ES-I3 (cell line): ENCODE measurements around the gene CD9.

Experiments
- H3K36me3 ChIP-seq: 2 replicates; pipeline ENCODE4 v1.6.1; 2013; ENCODE audit warnings: mild to moderate bottlenecking, low read length, control low read depth, moderate library complexity; ENCODE audit not compliant: insufficient read depth
- H3K4me1 ChIP-seq: 2 replicates; pipeline ENCODE4 v1.6.1; 2013; ENCODE audit warnings: mild to moderate bottlenecking, control low read depth, low read length; ENCODE audit not compliant: insufficient read depth
- H3K9ac ChIP-seq: 2 replicates; pipeline ENCODE4 v1.6.1; 2013; ENCODE audit warnings: low read depth, mild to moderate bottlenecking, low read length, moderate library complexity
- H3K9me3 ChIP-seq: 2 replicates; pipeline ENCODE4 v1.6.1; 2013; ENCODE audit warnings: mild to moderate bottlenecking, low read length, moderate library complexity; ENCODE audit not compliant: control insufficient read depth, insufficient read depth

CD9 gene

GRCh38 chr12:6249580-6249979 lies 49.4 kb downstream of the CD9 start:
- Histone ChIP-seq H3K36me3 (no peaks in the 10 kb centered on the region), H3K9me3 (peaks cover 6% of the 10 kb centered on the region; the same call in 1 of the 2 replicates), H3K9ac (no peak overlapping the region), H3K4me1 (peaks cover 4% of the 10 kb centered on the region; the same call in 1 of the 2 replicates)

GRCh38 chr12:6250343-6250742 lies 50.1 kb downstream of the CD9 start:
- H3K9me3 ChIP-seq = no peaks in the 10 kb centered on the region
- H3K9ac ChIP-seq = no peak overlapping the region
- peaks cover 4% of the 10 kb centered on the region; the same call in 1 of the 2 replicates for H3K4me1 ChIP-seq
- no peaks in the 10 kb centered on the region for H3K36me3 ChIP-seq

GRCh38 chr12:6253278-6253677 lies 53.1 kb downstream of the CD9 start:
- peaks cover 4% of the 10 kb centered on the region; the same call in 1 of the 2 replicates for H3K4me1 ChIP-seq

GRCh38 chr12:6254491-6254890 lies 54.3 kb downstream of the CD9 start:
- no peaks in the 10 kb centered on the region for H3K36me3 ChIP-seq
- H3K4me1 ChIP-seq = peaks cover 4% of the 10 kb centered on the region; the same call in 1 of the 2 replicates
- no peaks in the 10 kb centered on the region for H3K9me3 ChIP-seq
- no peak overlapping the region for H3K9ac ChIP-seq

More at GRCh38 chr12:6253278-6253677, 53.1 kb downstream of the CD9 start:
- Histone ChIP-seq H3K36me3 (no peaks in the 10 kb centered on the region), H3K9ac (no peak overlapping the region), H3K9me3 (no peaks in the 10 kb centered on the region)

GRCh38 chr12:6257007-6257406 lies 56.8 kb downstream of the CD9 start:
- H3K9ac ChIP-seq = no peak overlapping the region
- H3K4me1 ChIP-seq = no peaks in the 10 kb centered on the region
- H3K9me3 ChIP-seq = no peaks in the 10 kb centered on the region
- no peaks in the 10 kb centered on the region for H3K36me3 ChIP-seq

GRCh38 chr12:6262211-6262610 lies 62.0 kb downstream of the CD9 start:
- H3K36me3 ChIP-seq = no peaks in the 10 kb centered on the region
- H3K4me1 ChIP-seq = 0 out of 2 replicates have a peak, but pooled peaks cover 11% of the 10 kb centered on the region
- no peaks in the 10 kb centered on the region for H3K9me3 ChIP-seq
- no peak overlapping the region for H3K9ac ChIP-seq

- H3K4me1 ChIP-seq = 0 out of 2 replicates have a peak, but pooled peaks cover 11% of the 10 kb centered on the region
- no peak overlapping the region for H3K9ac ChIP-seq
- H3K36me3 ChIP-seq = no peaks in the 10 kb centered on the region
- no peaks in the 10 kb centered on the region for H3K9me3 ChIP-seq
Observed at GRCh38 chr12:6262623-6263022, 62.4 kb downstream of the CD9 start.

- Histone ChIP-seq H3K36me3 (no peaks in the 10 kb centered on the region), H3K9ac (no peak overlapping the region), H3K9me3 (no peaks in the 10 kb centered on the region), H3K4me1 (peaks cover 19% of the 10 kb centered on the region; the same call in 1 of the 2 replicates)
Observed at GRCh38 chr12:6263931-6264330, 63.7 kb downstream of the CD9 start.

- Histone ChIP-seq H3K9me3 (no peaks in the 10 kb centered on the region), H3K9ac (no peak overlapping the region), H3K36me3 (no peaks in the 10 kb centered on the region), H3K4me1 (peaks cover 19% of the 10 kb centered on the region; the same call in 1 of the 2 replicates)
Observed at GRCh38 chr12:6264402-6265037, 64.3 kb downstream of the CD9 start.

- Histone ChIP-seq H3K9me3 (no peaks in the 10 kb centered on the region), H3K4me1 (peaks cover 19% of the 10 kb centered on the region; the same call in 1 of the 2 replicates), H3K9ac (no peak overlapping the region), H3K36me3 (no peaks in the 10 kb centered on the region)
Observed at GRCh38 chr12:6265038-6265405, 64.8 kb downstream of the CD9 start.

- Histone ChIP-seq H3K9ac (no peak overlapping the region), H3K4me1 (peaks cover 19% of the 10 kb centered on the region; the same call in 1 of the 2 replicates), H3K36me3 (no peaks in the 10 kb centered on the region), H3K9me3 (no peaks in the 10 kb centered on the region)
Observed at GRCh38 chr12:6266541-6266966, 66.4 kb downstream of the CD9 start.

- H3K36me3 ChIP-seq = no peaks in the 10 kb centered on the region
- no peaks in the 10 kb centered on the region for H3K9me3 ChIP-seq
- peaks cover 19% of the 10 kb centered on the region; the same call in 1 of the 2 replicates for H3K4me1 ChIP-seq
- no peak overlapping the region for H3K9ac ChIP-seq
Observed at GRCh38 chr12:6266971-6267721, 66.9 kb downstream of the CD9 start.

GRCh38 chr12:6268484-6269157 lies 68.4 kb downstream of the CD9 start:
- H3K36me3 ChIP-seq = no peaks in the 10 kb centered on the region
- peaks cover 34% of the 10 kb centered on the region for H3K4me1 ChIP-seq
- no peaks in the 10 kb centered on the region for H3K9me3 ChIP-seq
- no peak overlapping the region for H3K9ac ChIP-seq

- peaks cover 35% of the 10 kb centered on the region for H3K4me1 ChIP-seq
- H3K9me3 ChIP-seq = no peaks in the 10 kb centered on the region
Observed at GRCh38 chr12:6269986-6270385, 69.8 kb downstream of the CD9 start.

More at GRCh38 chr12:6269986-6270385, 69.8 kb downstream of the CD9 start:
- Histone ChIP-seq H3K9ac (no peak overlapping the region), H3K36me3 (no peaks in the 10 kb centered on the region)
